ENCODE results near the gene MAP4K3.
"Not testable (repeated sequence)": the region's sequence is repeated elsewhere in the genome, so short reads cannot be mapped to it uniquely, and the experiment has no call there.

The MAP4K3 gene

GRCh38 chr2:39362595-39362994, 74.5 kb downstream of the MAP4K3 start:
- no peak for DNase-seq

DNA sequence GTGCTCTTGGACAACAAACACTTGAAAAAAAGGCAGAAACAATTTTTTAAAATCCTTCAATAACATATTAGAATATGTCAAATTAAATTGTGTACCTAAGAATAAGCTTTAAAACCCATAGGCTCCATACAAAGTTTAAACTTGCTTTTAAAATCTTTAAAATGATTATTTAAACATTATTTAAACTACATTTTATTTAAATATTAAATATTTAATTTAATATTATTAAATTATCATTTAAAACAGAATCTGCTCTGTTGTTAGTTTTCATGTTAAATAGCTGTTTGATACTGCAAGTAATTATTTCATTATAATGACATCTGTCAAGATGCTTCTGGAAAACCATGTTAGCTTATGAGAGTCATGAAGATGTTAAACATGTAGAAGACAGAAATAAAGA, 75.6 kb downstream of the MAP4K3 start:
- no peak for DNase-seq

- not testable (repeated sequence) for DNase-seq
Measured at GRCh38 chr2:39360342-39360741, 76.7 kb downstream of the MAP4K3 start.

DNA sequence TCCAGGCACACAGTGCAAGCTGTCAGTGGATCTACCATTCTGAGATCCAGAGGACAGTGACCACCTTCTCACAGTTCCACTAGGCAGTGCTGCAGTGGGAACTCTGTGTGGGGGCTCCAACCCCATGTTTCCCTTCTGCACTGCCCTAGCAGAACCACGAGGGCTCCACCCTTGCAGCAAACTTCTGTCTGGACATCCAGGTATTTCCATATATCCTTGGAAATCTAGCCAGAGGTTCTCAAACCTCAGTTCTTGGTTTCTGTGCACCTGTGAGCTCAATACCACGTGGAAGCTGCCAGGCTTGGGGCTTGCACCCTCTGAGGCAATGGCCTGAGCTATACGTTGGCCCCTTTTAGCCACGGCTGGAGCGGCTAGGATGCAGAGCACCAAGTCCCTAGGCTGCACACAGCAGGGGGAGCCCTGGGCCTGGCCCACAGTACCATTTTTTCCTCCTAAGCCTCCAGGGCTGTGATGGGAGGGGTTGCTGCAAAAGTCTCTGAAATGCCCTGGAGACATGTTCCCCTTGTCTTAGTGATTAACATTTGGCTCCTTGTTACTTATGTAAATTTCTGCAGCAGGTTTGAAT, 77.5 kb downstream of the MAP4K3 start:
- no peak for DNase-seq

GRCh38 chr2:39356922-39357639, 80.0 kb downstream of the MAP4K3 start:
- DNase-seq: no peak

DNA sequence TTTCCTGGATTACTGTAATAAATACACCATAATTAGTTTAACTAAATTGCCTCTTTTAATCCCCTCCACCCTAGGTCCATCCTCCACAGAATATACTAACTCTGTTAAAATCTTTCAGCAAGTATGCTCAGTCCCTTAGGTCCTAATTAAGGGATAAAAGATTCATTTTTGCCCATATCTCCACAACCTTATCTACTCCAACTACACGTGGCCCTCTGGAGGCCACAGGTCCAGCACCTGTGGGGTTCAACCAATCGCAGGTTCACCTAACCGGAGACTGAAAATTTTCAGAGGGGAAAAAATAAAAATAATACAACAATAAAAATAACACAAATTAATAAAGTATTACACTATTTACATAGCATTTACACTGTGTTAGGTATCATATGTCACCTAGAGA, 86.4 kb downstream of the MAP4K3 start:
- DNase-seq: no peak

DNA sequence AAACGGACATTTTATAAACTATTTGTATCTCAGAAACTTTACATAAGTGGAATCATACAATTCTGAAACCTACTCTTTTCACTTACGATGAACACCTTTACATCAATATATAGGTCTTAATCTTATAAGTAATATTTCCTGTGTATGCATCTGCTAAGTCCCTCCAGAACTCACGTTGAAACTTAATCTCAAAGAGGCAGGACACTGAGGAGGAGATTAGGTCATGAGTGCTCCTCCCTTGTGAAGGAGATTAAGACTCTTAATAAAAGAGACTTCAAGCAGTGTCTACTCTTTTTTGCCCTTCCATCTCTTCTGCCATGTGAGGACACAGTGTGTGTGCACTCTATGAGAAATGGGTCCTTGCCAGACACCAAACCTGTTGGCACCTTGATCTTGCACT, 98.6 kb downstream of the MAP4K3 start:
- no peak for DNase-seq

DNA sequence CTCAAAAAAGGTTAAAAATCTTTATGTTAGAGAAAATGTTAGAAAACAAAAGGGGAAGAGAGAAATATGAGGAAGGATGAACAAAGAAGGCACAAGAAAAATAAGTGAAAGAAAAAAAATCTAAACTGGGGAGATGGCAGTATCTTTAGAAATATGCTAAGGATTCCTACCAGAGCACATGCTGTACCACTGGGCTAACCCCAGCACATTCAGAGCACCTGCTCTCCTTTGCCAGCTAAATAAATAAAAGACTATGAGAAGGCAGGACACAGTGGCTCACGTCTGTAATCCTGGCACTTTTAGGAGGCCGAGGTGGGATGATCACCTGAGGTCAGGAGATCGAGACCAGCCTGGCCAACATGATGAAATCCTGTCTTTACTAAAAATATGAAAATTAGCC, 101.2 kb downstream of the MAP4K3 start:
- DNase-seq: no peak

DNA sequence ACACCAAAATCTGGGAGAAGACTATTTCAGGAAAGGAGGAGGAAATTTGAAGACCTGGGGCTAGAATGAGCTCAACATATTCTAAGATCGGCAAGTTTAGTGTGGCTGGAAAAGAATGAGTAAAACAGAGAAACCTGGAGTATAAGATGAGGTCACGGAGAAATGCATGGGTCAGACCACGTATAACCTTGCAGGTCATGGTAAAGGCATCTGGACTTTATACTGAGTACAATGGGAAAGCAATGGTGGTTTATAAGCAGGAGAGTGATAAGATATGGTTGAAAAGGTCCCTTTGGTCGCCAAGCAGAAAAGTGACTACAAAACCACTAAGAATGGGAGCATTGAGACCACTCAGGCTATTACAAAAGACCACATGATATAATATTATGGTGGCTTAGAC, 102.1 kb downstream of the MAP4K3 start:
- no peak for DNase-seq

DNA sequence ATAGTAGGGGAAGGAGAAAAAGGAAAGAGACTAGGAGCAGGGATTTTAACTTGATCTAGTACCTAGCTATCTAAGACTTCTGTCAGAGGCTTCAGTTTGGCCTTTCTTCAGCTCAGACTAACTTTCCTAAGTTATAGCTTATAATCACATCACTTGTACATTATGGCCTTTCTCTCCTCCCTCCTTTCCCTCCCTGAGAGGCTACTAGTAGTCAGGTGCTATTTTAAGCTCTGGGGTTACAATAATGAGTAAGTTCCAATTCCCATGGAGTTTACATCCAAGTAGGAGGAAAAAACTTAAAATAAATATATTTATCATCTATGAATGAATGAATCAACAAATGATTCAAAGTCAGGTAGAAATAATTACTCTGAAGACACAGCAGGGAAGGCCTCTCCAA, 102.6 kb downstream of the MAP4K3 start:
- DNase-seq: no peak

GRCh38 chr2:39326644-39327043, 110.4 kb downstream of the MAP4K3 start:
- no peak for DNase-seq

GRCh38 chr2:39325966-39326365, 111.1 kb downstream of the MAP4K3 start:
- no peak for DNase-seq

DNA sequence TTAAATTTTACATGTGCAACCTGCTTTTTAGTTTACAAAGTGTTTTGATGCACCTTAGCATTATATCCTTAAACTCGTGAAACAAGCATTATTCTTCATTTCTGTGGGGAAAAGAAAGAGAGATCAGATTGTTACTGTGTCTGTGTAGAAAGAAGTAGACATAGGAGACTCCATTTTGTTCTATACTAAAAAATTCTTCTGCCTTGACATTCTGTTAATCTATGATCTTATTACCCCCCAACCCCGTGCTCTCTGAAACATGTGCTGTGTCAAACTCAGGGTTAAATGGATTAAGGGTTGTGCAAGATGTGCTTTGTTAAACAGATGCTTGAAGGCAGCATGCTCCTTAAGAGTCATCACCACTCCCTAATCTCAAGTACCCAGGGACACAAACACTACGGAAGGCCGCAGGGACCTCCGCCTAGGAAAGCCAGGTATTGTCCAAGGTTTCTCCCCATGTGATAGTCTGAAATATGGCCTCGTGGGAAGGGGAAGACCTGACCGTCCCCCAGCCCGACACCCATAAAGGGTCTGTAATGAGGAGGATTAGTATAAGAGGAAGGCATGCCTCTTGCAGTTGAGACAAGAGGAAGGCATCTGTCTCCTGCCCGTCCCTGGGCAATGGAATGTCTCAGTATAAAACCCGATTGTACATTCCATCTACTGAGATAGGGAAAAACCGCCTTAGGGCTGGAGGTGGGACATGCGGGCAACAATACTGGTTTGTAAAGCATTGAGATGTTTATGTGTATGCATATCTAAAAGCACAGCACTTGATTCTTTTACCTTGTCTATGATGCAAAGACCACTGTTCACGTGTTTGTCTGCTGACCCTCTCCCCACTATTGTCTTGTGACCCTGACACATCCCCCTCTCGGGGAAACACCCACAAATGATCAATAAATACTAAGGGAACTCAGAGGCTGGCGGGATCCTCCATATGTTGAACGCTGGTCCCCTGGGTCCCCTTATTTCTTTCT, 115.7 kb downstream of the MAP4K3 start:
- DNase-seq: not testable (repeated sequence)

- DNase-seq: no peak
Measured at GRCh38 chr2:39320162-39320561, 116.9 kb downstream of the MAP4K3 start.

GRCh38 chr2:39313575-39313974, 123.5 kb downstream of the MAP4K3 start:
- DNase-seq: no peak

- DNase-seq: no peak
Measured at GRCh38 chr2:39311469-39311868, 125.6 kb downstream of the MAP4K3 start.

GRCh38 chr2:39308778-39309177, 128.3 kb downstream of the MAP4K3 start:
- DNase-seq: no peak

DNA sequence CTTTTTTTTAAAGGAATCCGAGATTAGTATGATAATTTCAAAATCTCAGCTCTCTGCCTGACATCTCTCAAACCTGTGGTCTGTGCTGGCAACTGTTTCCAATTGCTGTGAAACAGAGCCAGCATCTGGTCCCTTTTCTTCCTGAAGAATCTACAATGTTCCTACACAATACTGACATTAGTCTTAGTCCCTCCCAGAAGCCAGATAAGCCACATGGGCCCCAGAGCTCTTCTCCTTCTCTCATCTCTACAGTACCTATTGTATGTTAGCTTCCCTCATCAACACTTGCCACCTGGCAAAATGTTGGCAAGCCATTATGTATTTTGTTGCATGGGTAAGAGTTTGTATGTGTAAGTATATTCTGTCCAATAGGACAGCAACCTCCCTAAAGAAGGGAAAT, 130.5 kb downstream of the MAP4K3 start:
- no peak for DNase-seq

DNA sequence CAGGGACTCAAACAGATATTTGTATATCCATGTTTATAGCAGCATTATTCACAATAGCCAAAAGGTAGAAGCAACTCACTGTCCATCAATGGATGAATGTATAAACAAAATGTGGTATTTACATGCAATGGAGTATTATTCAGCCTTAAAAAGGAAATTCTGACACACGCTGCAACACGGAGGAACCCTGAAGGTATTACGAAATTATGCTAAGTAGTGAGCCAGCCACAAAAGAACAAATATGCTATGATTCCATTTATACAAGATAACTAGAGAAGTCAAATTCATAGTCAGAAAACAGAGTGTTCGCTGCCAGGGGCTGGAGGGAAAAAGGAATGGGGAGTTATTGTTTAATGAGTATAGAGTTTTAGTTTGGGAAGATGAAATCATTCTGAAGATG, 132.4 kb downstream of the MAP4K3 start:
- DNase-seq: no peak

GRCh38 chr2:39304200-39304599, 132.9 kb downstream of the MAP4K3 start:
- no peak for DNase-seq

DNA sequence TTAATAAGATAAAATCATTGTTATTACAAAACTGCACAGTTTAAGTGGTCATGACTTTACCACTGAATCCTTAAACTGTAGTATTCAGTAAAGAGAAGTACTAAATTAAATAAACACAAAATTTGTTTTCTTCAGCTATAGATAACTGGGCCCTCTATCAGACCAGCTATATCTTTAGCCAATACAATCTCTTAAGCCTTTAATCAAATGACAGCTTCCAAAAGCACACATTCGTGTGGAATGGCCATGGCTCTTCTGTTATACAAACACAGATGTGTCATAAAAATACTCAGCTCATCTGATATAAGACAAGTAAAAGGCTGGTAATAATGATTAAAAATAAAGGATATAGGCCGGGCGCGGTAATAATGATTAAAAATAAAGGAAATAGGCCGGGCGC, 135.7 kb downstream of the MAP4K3 start:
- no peak for DNase-seq

DNA sequence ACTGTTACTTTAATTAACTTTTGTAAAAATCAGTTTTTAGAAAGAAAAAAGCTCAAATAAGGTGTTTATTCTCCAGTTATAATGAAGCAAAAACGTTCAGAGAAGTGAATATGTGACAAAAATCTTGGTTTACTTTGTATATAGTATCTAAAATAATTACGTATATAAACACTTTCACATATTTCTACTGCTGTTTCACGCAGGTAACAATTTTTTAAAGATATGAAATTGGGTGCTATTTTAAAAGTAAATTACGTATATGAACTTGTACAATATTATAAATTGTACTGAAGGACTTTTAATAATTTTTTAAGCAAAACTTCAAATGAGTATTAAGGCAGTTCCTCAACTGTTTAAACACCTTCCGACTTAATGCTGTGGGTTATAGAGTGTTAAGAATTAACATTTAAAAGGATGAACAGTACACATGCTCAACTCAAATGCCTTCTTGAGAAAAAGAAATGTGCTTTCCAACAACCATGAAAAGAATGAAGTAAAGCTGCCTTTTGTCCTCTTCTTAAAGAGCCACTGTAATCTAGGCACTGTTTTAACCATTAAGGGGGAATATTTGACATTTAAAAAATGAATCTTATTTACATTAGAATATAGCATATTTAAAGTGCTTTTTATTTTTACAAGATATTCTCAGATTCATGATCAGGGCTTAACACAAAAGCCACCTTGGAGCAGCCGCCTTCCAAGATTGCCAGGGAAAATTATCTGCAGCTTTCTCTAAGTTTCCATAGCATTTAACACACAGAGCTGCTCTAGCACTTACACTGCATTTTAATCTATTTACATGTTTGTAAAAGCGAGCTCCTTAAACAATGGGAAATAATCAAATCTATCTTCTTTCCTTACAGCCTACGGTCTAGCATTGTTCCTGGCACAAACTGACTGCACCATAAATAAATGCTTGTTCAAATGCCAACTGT, 136.8 kb downstream of the MAP4K3 start:
- DNase-seq: no peak

- no peak for DNase-seq
Measured at GRCh38 chr2:39290433-39290832, 146.7 kb downstream of the MAP4K3 start.

Measured in activated CD4-positive, alpha-beta T cell treated with anti-CD3 and anti-CD28 coated beads for 1 hour (primary cell).